ENCODE measurements around the gene AUTS2.

Gene AUTS2

DNA sequence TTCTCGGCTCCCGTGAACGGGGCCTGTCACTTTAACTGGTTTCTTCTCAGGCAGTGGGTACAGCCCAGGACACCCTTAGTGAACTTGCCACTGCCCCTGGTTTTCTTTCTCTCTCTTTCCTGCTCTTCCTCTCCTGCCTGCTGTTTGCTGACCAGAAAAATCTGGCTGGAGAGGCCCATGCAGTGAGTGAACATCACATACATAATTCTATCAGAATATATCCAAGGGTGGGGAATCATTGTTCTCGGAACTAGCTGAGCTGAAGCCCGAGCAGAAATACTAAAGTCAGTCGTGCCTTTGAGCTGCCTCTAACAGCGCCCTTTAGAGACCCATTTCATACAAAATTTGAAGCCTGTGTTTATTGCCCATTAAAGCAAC is 1032.2 kb downstream of the AUTS2 start:
- H3K27ac ChIP-seq = peak overlapping the region; percentile 81
- H3K36me3 ChIP-seq = no peaks in the 10 kb centered on the region
- TF ChIP-seq, protein P1, sequence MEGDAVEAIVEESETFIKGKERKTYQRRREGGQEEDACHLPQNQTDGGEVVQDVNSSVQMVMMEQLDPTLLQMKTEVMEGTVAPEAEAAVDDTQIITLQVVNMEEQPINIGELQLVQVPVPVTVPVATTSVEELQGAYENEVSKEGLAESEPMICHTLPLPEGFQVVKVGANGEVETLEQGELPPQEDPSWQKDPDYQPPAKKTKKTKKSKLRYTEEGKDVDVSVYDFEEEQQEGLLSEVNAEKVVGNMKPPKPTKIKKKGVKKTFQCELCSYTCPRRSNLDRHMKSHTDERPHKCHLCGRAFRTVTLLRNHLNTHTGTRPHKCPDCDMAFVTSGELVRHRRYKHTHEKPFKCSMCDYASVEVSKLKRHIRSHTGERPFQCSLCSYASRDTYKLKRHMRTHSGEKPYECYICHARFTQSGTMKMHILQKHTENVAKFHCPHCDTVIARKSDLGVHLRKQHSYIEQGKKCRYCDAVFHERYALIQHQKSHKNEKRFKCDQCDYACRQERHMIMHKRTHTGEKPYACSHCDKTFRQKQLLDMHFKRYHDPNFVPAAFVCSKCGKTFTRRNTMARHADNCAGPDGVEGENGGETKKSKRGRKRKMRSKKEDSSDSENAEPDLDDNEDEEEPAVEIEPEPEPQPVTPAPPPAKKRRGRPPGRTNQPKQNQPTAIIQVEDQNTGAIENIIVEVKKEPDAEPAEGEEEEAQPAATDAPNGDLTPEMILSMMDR (IDR thresholded peaks at IDR 0.05; ENCODE audit: low read depth, low read length) = no peak
- no peaks in the 10 kb centered on the region for H3K9me3 ChIP-seq (ENCODE audit: severe bottlenecking)
- DNase-seq = no peak
- H3K4me3 ChIP-seq (ENCODE audit: low read depth, low read length) = peak overlapping the region; percentile 38
- H3K27me3 ChIP-seq (ENCODE audit: insufficient read depth, low read depth, severe bottlenecking) = no peaks in the 10 kb centered on the region

DNA sequence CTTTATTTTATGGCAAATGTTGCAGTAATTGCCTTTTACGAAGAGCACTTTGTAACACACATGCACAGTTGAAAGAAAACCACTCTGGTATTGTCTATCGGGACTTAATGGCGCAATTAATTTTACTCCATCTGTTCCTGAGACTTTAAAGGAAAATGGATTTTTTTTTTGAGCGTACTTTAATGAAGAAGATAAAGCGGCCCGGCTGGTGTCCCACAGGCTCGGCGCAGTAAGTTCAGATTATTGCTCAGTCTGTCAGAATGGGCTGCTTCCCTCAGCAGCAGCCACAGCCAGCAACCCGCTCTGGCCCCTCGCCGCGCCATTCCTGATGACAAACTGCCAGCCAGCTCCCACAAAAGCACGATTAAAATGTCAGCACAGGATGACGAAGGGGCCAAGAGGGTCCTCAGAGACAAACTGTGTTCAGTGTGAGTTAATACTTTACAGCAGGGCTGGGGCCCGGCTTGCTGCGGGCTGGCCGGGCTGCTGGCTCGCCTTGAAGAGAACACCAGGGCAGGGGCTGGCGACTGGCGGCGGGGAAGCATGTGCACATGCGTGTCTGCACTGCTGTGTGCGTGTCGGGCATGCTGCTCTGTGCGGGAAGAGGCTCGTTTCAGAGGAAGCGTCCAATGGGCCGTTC is 1032.7 kb downstream of the AUTS2 start:
- H3K36me3 ChIP-seq = no peaks in the 10 kb centered on the region
- H3K27ac ChIP-seq = peak overlapping the region; percentile 81
- peak overlapping the region; percentile 38 for H3K4me3 ChIP-seq (ENCODE audit: low read depth, low read length)
- H3K27me3 ChIP-seq (ENCODE audit: insufficient read depth, low read depth, severe bottlenecking) = no peaks in the 10 kb centered on the region
- peaks cover 2% of the 10 kb centered on the region for H3K9me3 ChIP-seq (ENCODE audit: severe bottlenecking)
- peak; percentile 44 for DNase-seq
- TF ChIP-seq, protein P1 (IDR thresholded peaks at IDR 0.05; ENCODE audit: low read depth, low read length) = no peak

DNA sequence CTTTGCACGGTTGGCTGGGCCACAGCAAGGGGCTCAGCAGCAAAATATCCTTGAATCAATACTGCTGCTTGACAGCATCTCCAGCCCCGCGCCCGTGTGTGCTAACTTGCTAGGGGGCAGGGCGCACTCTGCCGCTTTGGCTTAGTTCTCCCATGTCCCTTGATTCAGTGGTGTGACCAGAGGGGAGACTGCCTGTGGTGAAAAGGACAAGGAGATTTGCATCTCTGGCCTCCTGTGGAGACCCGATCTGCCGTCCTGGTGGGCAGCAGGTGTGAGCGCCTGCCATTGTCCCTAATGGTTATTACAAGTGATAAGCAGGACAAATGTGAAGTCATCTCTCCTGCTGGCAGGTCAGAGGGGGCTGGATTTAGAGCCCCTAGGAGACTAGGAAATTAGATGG is 1033.4 kb downstream of the AUTS2 start:
- TF ChIP-seq, protein P1 (IDR thresholded peaks at IDR 0.05; ENCODE audit: low read depth, low read length) = no peak
- Histone ChIP-seq H3K27ac (peak overlapping the region; percentile 85), H3K9me3 (ENCODE audit: severe bottlenecking) (peaks cover 3% of the 10 kb centered on the region), H3K36me3 (no peaks in the 10 kb centered on the region), H3K27me3 (ENCODE audit: insufficient read depth, low read depth, severe bottlenecking) (no peaks in the 10 kb centered on the region), H3K4me3 (ENCODE audit: low read depth, low read length) (peak overlapping the region; percentile 38)
- DNase-seq = peak; percentile 90

DNA sequence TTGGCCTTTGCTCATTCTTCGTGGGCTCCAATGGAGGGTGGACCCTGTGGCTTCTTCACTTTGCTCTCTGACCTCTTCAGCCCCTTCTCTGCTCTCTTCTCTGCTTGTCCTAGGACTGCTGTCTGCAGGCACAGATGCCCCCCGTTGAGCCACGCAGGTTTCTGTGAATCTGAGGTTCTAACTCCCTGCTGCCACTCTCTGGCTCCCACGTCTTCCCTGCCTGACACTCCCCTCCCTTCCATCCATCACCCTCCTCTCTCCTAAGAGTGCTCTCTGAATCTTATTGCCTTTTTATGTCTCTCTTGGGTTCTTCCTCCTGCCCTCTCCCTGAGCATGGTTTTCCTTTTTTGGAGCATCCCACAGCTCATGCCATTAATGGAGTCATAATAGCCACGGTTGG is 1034.1 kb downstream of the AUTS2 start:
- Histone ChIP-seq H3K36me3 (no peaks in the 10 kb centered on the region), H3K27ac (peak overlapping the region; percentile 85), H3K27me3 (ENCODE audit: insufficient read depth, low read depth, severe bottlenecking) (no peaks in the 10 kb centered on the region), H3K9me3 (ENCODE audit: severe bottlenecking) (peaks cover 3% of the 10 kb centered on the region), H3K4me3 (ENCODE audit: low read depth, low read length) (peak overlapping the region; percentile 38)
- TF ChIP-seq, protein P1 (IDR thresholded peaks at IDR 0.05; ENCODE audit: low read depth, low read length) = no peak
- DNase-seq = peak; percentile 42

DNA sequence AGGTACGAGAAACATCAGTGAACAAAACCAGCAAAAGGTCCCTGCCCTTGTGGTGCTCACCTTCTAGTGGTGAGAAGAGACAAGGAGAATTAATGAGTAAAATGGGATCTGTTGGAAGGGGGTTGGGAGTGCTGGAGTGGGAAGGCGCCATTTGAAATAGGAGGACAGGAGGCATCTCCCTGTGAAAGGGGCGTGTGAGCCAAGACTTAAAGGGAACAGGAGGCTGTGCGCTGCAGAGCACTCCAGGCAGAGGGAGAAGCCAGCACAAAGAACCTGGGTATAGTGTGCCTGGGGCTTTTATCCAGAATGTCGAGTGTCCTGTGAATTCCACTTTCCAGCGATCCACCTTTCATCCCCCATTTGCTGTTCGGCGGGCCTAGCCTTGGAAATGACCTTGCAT is 1035.8 kb downstream of the AUTS2 start:
- Histone ChIP-seq H3K27me3 (ENCODE audit: insufficient read depth, low read depth, severe bottlenecking) (no peaks in the 10 kb centered on the region), H3K27ac (no peak overlapping the region), H3K9me3 (ENCODE audit: severe bottlenecking) (peaks cover 3% of the 10 kb centered on the region), H3K4me3 (ENCODE audit: low read depth, low read length) (no peak overlapping the region), H3K36me3 (no peaks in the 10 kb centered on the region)
- no peak for DNase-seq
- TF ChIP-seq, protein P1 (IDR thresholded peaks at IDR 0.05; ENCODE audit: low read depth, low read length) = no peak

DNA sequence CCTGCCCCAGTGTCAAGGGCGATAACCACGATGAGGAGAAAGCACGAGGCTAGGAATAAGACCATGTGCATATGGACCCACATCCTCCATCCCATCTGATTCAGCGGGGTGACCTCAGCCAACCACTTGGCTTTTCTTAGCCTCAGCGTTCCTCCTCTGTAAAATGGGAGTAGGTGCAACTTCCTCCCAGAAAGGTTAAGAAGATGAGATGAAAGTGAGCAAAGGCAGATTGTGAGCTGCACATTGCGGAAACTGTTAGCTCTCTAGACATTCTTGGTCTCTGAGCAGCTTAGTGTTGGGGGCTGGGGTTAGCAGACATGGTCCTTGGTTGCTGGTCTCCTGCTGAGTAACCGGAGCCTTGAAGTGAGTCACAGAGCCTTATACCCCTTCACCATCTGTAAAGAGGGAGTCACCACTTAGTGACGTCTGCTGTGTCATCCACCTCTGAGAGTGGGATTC is 1036.4 kb downstream of the AUTS2 start:
- TF ChIP-seq, protein P1 (IDR thresholded peaks at IDR 0.05; ENCODE audit: low read depth, low read length) = no peak
- Histone ChIP-seq H3K27ac (no peak overlapping the region), H3K27me3 (ENCODE audit: insufficient read depth, low read depth, severe bottlenecking) (no peaks in the 10 kb centered on the region), H3K9me3 (ENCODE audit: severe bottlenecking) (peaks cover 3% of the 10 kb centered on the region), H3K36me3 (no peaks in the 10 kb centered on the region), H3K4me3 (ENCODE audit: low read depth, low read length) (no peak overlapping the region)
- DNase-seq = no peak
